ENCODE results near the gene ZPR1. TPM values are rescaled to one million over a fixed set of nuclear protein-coding genes. Genes with fewer than 3 reads are reported as not detected.

The ZPR1 gene
- total RNA-seq, 4 donors from 2014 or later = 23.5 to 39.5 (median 24.0) TPM

DNA sequence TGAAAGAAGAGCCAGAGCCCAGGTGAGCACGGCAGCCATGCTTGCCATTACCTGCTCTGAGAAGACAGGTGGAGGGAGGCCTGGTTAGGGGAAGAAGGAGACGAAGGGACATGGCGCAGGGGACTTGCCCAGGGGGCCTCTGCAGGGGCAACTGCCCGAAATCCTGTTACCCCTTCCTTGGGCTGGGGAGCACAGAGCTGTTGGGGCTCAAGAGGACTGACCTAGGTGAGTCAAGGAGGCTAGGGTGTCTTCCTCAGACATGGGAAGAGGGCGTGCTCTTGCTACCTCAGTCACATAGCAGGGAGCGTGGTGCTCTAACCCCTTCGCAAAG is 4.0 kb upstream of the ZPR1 start, which contains the start of gene APOA5:
Gene APOA5, minus strand, starts transcription at position 67 of the 331 bp plus-strand sequence. Its CDS starts 19 bp downstream, at position 48.
- 88 to 89% methylated on average over 7 of the region's 7 CpGs for WGBS, 2 donors
- no peaks in the 10 kb centered on the region for H3K36me3 ChIP-seq
- intact Hi-C loops (cut with DNase I) = loop anchor here (5.0 kb wide), 3 partner anchors 46 to 436 kb away; partner anchors contain the start of gene APOA1
- H3K27ac ChIP-seq = no peak within 1 kb of the TSS
- TF ChIP-seq CTCF (IDR thresholded peaks at IDR 0.05) (no peak), POLR2A (IDR thresholded peaks at IDR 0.05) (no peak)
- H3K27me3 ChIP-seq = no peaks in the 10 kb centered on the region
- no peaks in the 10 kb centered on the region for H3K9me3 ChIP-seq
- peaks cover 13 to 26% of the 10 kb centered on the region in 2 donors for H3K4me1 ChIP-seq
- H3K4me3 ChIP-seq (replicated peaks in 1 of 3) = no peak within 1 kb of the TSS
- DNase-seq = no peak

DNA sequence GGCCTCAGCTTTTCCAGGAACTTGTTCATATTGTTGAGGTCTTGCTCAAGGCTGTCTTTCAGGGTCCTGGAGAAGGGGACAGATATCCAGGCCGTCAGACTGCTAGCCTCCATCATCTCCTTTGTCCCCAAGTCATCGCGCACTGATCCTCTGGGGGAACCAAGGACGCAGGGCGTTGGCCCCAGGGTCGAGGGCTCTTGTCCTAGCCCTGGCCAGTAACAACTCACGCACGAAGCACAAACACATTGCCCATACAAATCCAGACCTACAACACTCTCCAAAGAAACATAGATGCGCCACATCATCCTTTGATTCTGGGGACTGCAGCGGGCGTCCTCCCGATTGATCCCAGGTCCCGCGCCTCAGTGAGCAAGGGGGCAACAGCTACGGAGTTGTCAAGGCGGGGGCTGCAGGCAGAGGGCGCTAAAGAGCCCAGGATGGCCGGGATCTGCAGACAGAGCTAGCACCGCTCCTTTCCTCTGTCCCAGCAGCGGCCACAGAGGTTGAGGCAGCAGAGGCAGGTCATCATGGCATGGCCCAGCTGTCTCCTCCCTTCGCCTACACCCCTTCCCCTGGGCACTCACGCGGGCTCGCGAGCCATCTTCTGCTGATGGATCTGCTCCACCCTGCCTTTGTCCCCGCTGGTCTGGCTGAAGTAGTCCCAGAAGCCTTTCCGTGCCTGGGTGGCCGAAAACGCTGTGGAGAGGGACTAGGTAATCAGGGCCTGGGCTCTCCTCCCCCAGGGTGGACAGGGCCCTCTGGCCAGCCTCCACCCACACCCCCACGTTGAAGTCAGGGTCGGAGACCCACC is 3.4 kb upstream of the ZPR1 start:
- Histone ChIP-seq H3K4me1 (peaks cover 13 to 31% of the 10 kb centered on the region in 2 donors), H3K9me3 (no peaks in the 10 kb centered on the region), H3K4me3 (replicated peaks in 1 of 3) (no peak overlapping the region), H3K36me3 (no peaks in the 10 kb centered on the region), H3K27ac (no peak overlapping the region), H3K27me3 (no peaks in the 10 kb centered on the region)
- intact Hi-C loops (cut with DNase I) = loop anchor here (5.0 kb wide), 3 partner anchors 46 to 436 kb away; partner anchors contain the start of gene APOA1
- DNase-seq = peak; percentile 79 to 82
- TF ChIP-seq CTCF (IDR thresholded peaks at IDR 0.05) (peak; percentile 59 to 95 (median 94)), POLR2A (IDR thresholded peaks at IDR 0.05) (no peak)
- WGBS, 2 donors = 19 to 25% methylated on average over 24 to 31 of the region's 31 CpGs

GRCh38 chr11:116790167-116791001 is 2.6 kb upstream of the ZPR1 start:
- H3K4me3 ChIP-seq (replicated peaks in 1 of 3) = no peak overlapping the region
- 68 to 88% methylated on average over 23 to 51 of the region's 53 CpGs for WGBS, 2 donors
- intact Hi-C loops (cut with DNase I) = loop anchor here (5.0 kb wide), 3 partner anchors 47 to 437 kb away; partner anchors contain the start of gene APOA1
- H3K4me1 ChIP-seq = peaks cover 13 to 32% of the 10 kb centered on the region in 2 donors
- TF ChIP-seq CTCF (IDR thresholded peaks at IDR 0.05) (no peak), POLR2A (IDR thresholded peaks at IDR 0.05) (no peak)
- no peaks in the 10 kb centered on the region for H3K9me3 ChIP-seq
- H3K27ac ChIP-seq = no peak overlapping the region
- no peak for DNase-seq
- H3K27me3 ChIP-seq = no peaks in the 10 kb centered on the region
- peaks cover 4 to 8% of the 10 kb centered on the region in 2 donors for H3K36me3 ChIP-seq

DNA sequence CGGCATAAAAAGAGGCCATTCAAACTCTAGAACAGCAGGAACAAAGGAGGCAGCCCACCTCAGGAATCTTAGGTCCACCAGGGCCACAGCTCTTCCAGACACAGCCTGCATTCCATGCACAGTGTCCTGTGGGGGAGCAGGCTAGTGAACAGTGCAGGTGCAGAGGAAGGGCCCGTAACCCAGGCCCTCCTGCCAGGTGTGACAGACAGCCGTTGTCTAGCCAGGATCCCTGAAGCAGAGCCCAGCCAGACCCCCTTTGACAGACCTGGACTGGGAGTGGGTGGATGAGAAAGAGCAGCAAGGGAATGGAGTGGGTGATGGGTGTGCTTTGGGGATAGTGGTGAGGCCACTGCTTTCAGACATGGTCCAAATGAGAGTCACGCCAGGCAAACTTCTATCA is 1.2 kb upstream of the ZPR1 start:
- WGBS, 2 donors = 83 to 92% methylated on average over 4 of the region's 4 CpGs
- TF ChIP-seq POLR2A (IDR thresholded peaks at IDR 0.05) (no peak), CTCF (IDR thresholded peaks at IDR 0.05) (no peak)
- H3K36me3 ChIP-seq = peaks cover 18 to 22% of the 10 kb centered on the region in 2 donors
- H3K4me3 ChIP-seq (replicated peaks in 1 of 3) = no peak overlapping the region
- no peaks in the 10 kb centered on the region for H3K27me3 ChIP-seq
- intact Hi-C loops (cut with DNase I) = no loop called here
- peaks cover 13 to 32% of the 10 kb centered on the region in 2 donors for H3K4me1 ChIP-seq
- H3K9me3 ChIP-seq = no peaks in the 10 kb centered on the region
- no peak overlapping the region for H3K27ac ChIP-seq
- DNase-seq = no peak

Measured in thyroid gland (tissue), 4 donors.